Measurements from ENCODE around the gene SETD3.

GRCh38 chr14:99401621-99402284, 78.9 kb downstream of the SETD3 start:
- TF ChIP-seq EZH2 (IDR thresholded peaks at IDR 0.05; ENCODE audit: borderline replicate concordance, low read length), result no peak
- TF ChIP-seq, protein P1, sequence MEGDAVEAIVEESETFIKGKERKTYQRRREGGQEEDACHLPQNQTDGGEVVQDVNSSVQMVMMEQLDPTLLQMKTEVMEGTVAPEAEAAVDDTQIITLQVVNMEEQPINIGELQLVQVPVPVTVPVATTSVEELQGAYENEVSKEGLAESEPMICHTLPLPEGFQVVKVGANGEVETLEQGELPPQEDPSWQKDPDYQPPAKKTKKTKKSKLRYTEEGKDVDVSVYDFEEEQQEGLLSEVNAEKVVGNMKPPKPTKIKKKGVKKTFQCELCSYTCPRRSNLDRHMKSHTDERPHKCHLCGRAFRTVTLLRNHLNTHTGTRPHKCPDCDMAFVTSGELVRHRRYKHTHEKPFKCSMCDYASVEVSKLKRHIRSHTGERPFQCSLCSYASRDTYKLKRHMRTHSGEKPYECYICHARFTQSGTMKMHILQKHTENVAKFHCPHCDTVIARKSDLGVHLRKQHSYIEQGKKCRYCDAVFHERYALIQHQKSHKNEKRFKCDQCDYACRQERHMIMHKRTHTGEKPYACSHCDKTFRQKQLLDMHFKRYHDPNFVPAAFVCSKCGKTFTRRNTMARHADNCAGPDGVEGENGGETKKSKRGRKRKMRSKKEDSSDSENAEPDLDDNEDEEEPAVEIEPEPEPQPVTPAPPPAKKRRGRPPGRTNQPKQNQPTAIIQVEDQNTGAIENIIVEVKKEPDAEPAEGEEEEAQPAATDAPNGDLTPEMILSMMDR (conservative IDR thresholded peaks at IDR 0.05 in 1 of 2, IDR thresholded peaks at IDR 0.05 in 1 of 2; ENCODE audit: extremely low read depth in 1 of 2, insufficient read depth in 1 of 2, low read depth in 1 of 2, low read length in 2 of 2), result no peak
